ENCODE results near the gene DUSP10. TPM values are rescaled to one million over a fixed set of nuclear protein-coding genes. Genes with fewer than 3 reads are reported as not detected.
A peak's percentile ranks its signal among the peaks of the same experiment; 100 is the strongest.

The DUSP10 gene
- total and polyA plus RNA-seq, 2 donors (not counting 1 experiment from before 2014, with no cell fraction given) = 19.4 to 71.7 TPM

DNA sequence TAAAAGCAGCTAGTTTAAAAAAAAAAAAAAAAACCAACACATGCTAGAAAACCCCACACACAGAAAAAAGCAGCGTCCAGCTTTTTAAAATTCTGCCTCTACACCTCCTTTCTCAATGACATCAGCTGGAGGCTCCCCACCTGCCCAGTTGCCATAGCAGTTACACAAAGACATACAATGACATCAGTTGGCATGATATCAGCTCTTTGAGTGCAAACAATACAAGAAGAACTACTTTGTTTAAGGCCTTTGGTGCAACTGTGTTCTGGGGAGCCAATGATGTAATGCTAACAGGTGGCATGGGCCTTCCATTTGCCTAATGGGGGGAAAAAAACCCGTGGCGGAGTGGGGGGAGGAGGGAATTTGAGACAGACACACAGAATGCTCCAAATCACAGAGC, 32.9 kb downstream of the DUSP10 start:
- no peak overlapping the region for H2AFZ ChIP-seq (ENCODE audit: low read length)
- H3K27me3 ChIP-seq (ENCODE audit: control insufficient read depth, insufficient read depth, low read length) = no peaks in the 10 kb centered on the region
- H3K4me3 ChIP-seq (replicated peaks in 1 of 4; ENCODE audit: control extremely low read depth in 1 of 4, insufficient read depth in 1 of 4, low read depth in 3 of 4, low read length in 4 of 4) = no peak overlapping the region
- peaks cover 6% of the 10 kb centered on the region for H3K4me1 ChIP-seq (ENCODE audit: control insufficient read depth, extremely low read depth, insufficient read depth, low read length)
- TF ChIP-seq, protein P1, sequence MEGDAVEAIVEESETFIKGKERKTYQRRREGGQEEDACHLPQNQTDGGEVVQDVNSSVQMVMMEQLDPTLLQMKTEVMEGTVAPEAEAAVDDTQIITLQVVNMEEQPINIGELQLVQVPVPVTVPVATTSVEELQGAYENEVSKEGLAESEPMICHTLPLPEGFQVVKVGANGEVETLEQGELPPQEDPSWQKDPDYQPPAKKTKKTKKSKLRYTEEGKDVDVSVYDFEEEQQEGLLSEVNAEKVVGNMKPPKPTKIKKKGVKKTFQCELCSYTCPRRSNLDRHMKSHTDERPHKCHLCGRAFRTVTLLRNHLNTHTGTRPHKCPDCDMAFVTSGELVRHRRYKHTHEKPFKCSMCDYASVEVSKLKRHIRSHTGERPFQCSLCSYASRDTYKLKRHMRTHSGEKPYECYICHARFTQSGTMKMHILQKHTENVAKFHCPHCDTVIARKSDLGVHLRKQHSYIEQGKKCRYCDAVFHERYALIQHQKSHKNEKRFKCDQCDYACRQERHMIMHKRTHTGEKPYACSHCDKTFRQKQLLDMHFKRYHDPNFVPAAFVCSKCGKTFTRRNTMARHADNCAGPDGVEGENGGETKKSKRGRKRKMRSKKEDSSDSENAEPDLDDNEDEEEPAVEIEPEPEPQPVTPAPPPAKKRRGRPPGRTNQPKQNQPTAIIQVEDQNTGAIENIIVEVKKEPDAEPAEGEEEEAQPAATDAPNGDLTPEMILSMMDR (conservative IDR thresholded peaks at IDR 0.05 in 1 of 2, IDR thresholded peaks at IDR 0.05 in 1 of 2; ENCODE audit: low read depth in 1 of 2, low read length in 2 of 2) = no peak
- TF ChIP-seq EZH2 (IDR thresholded peaks at IDR 0.05; ENCODE audit: low read length, missing control alignments) = no peak
- peak; percentile 66 to 85 for DNase-seq (ENCODE audit: low read depth in 2 of 2)
- no peak overlapping the region for H3K9ac ChIP-seq (ENCODE audit: insufficient read depth, low read length)
- peaks cover 6% of the 10 kb centered on the region for H3K36me3 ChIP-seq (ENCODE audit: control insufficient read depth, insufficient read depth, low read length)
- no peaks in the 10 kb centered on the region for H3K9me3 ChIP-seq (ENCODE audit: control insufficient read depth, insufficient read depth, low read depth, low read length)
- H3K27ac ChIP-seq (ENCODE audit: insufficient read depth, low read length) = no peak overlapping the region
- H3K79me2 ChIP-seq (ENCODE audit: control insufficient read depth, insufficient read depth, low read length) = peaks cover 37% of the 10 kb centered on the region
- no peak overlapping the region for H3K4me2 ChIP-seq (ENCODE audit: extremely low read depth, insufficient read depth, low read length)
- H4K20me1 ChIP-seq (ENCODE audit: control insufficient read depth, extremely low read depth, insufficient read depth, low read length) = no peaks in the 10 kb centered on the region

DNA sequence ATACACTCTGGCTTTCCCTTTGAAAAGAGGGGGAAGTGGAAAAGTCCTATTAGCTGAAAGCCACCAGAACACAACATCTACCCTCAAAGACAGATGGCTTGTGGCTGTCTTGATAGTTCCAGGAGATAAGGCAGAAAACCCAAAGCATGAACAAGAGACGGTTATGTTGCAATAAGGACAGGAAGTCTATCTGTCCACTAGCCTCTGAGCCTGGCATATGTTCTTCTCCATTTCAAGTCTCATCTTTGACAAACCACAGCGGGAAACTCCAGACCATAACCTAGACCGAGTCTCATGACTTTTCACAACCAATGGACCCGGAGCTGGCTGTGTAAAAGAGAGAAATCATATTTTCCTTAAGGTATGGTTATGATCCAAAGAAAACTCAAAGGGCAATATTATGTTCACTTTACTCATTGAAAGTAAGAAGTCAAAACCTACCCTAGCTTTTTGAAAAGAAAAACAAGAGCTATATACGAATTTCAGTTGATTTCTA, 33.8 kb downstream of the DUSP10 start:
- no peak overlapping the region for H3K4me3 ChIP-seq (replicated peaks in 1 of 4; ENCODE audit: control extremely low read depth in 1 of 4, insufficient read depth in 1 of 4, low read depth in 3 of 4, low read length in 4 of 4)
- no peak overlapping the region for H3K9ac ChIP-seq (ENCODE audit: insufficient read depth, low read length)
- peaks cover 6% of the 10 kb centered on the region for H3K36me3 ChIP-seq (ENCODE audit: control insufficient read depth, insufficient read depth, low read length)
- TF ChIP-seq, protein P1 (conservative IDR thresholded peaks at IDR 0.05 in 1 of 2, IDR thresholded peaks at IDR 0.05 in 1 of 2; ENCODE audit: low read depth in 1 of 2, low read length in 2 of 2) = no peak
- no peak for TF ChIP-seq EZH2 (IDR thresholded peaks at IDR 0.05; ENCODE audit: low read length, missing control alignments)
- no peaks in the 10 kb centered on the region for H4K20me1 ChIP-seq (ENCODE audit: control insufficient read depth, extremely low read depth, insufficient read depth, low read length)
- no peaks in the 10 kb centered on the region for H3K9me3 ChIP-seq (ENCODE audit: control insufficient read depth, insufficient read depth, low read depth, low read length)
- no peak overlapping the region for H3K27ac ChIP-seq (ENCODE audit: insufficient read depth, low read length)
- H3K4me2 ChIP-seq (ENCODE audit: extremely low read depth, insufficient read depth, low read length) = no peak overlapping the region
- peaks cover 6% of the 10 kb centered on the region for H3K4me1 ChIP-seq (ENCODE audit: control insufficient read depth, extremely low read depth, insufficient read depth, low read length)
- H3K27me3 ChIP-seq (ENCODE audit: control insufficient read depth, insufficient read depth, low read length) = no peaks in the 10 kb centered on the region
- H3K79me2 ChIP-seq (ENCODE audit: control insufficient read depth, insufficient read depth, low read length) = peaks cover 31% of the 10 kb centered on the region
- DNase-seq (ENCODE audit: low read depth in 2 of 2) = peak in 1 of 2 donors; percentile 78
- H2AFZ ChIP-seq (ENCODE audit: low read length) = no peak overlapping the region

DNA sequence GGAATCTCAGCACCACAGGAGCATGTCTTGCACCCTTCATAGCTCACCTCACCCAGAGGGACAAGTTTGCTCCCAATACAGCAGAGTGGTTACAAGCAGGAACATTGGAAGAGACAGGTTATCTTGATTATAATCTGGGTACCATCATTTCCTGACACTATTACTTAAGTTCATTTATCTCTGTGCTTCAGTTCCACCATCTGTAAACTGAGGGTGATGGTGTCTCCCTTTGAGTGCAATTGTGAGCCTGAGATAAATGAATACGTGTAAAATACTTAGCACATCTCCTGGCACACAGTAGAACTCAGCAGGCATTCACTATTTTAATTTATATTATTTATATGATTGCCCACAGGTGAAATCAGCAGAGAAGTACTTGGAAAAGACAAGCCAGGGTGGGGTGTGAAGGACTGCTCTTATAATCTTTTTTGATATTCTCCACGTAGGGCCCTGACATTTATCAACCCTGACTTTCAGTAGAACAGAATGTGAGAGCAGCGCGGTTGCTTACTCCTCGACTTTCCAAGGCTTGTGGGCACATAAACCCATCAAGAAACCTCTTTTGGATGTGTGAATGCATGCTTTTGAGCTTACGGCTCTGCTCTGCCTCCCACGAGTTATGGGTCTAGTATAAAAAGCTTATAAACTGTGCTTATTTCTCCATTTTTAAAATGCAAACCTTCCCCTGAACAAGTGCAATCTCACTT, 34.9 kb downstream of the DUSP10 start:
- no peaks in the 10 kb centered on the region for H4K20me1 ChIP-seq (ENCODE audit: control insufficient read depth, extremely low read depth, insufficient read depth, low read length)
- peaks cover 28% of the 10 kb centered on the region for H3K79me2 ChIP-seq (ENCODE audit: control insufficient read depth, insufficient read depth, low read length)
- H3K4me1 ChIP-seq (ENCODE audit: control insufficient read depth, extremely low read depth, insufficient read depth, low read length) = peaks cover 3% of the 10 kb centered on the region
- no peak overlapping the region for H3K9ac ChIP-seq (ENCODE audit: insufficient read depth, low read length)
- no peak overlapping the region for H3K27ac ChIP-seq (ENCODE audit: insufficient read depth, low read length)
- H3K27me3 ChIP-seq (ENCODE audit: control insufficient read depth, insufficient read depth, low read length) = no peaks in the 10 kb centered on the region
- no peaks in the 10 kb centered on the region for H3K9me3 ChIP-seq (ENCODE audit: control insufficient read depth, insufficient read depth, low read depth, low read length)
- no peak overlapping the region for H2AFZ ChIP-seq (ENCODE audit: low read length)
- H3K4me3 ChIP-seq (replicated peaks in 1 of 4; ENCODE audit: control extremely low read depth in 1 of 4, insufficient read depth in 1 of 4, low read depth in 3 of 4, low read length in 4 of 4) = no peak overlapping the region
- peaks cover 6% of the 10 kb centered on the region for H3K36me3 ChIP-seq (ENCODE audit: control insufficient read depth, insufficient read depth, low read length)
- DNase-seq (ENCODE audit: low read depth in 2 of 2) = no peak
- no peak overlapping the region for H3K4me2 ChIP-seq (ENCODE audit: extremely low read depth, insufficient read depth, low read length)
- TF ChIP-seq, protein P1 (conservative IDR thresholded peaks at IDR 0.05 in 1 of 2, IDR thresholded peaks at IDR 0.05 in 1 of 2; ENCODE audit: low read depth in 1 of 2, low read length in 2 of 2) = no peak
